HepG2 (cell line): Measurements from ENCODE around the gene HIF3A. TPM values are rescaled to one million over a fixed set of nuclear protein-coding genes. Genes with fewer than 3 reads are reported as not detected.

Source experiments
- ATF1 ChIP-seq: IDR thresholded peaks from 2 replicates; pipeline ENCODE4 v1.6.1; 2016; ENCODE audit warnings: mild to moderate bottlenecking, control low read depth
- EP300 ChIP-seq, 3 experiments: sonication (generic) in 1 of 3; formaldehyde crosslinking in 1 of 3; IDR thresholded peaks; 2 replicates each; pipeline versions ENCODE4 v1.5.1 to v1.6.1; 2011 to 2020; ENCODE audit warnings: low read depth in 2 of 3, low read length in 2 of 3, borderline replicate concordance in 1 of 3, improper control_type of control experiment in 1 of 3, mild to moderate bottlenecking in 1 of 3, missing genetic modification reagents in 1 of 3, moderate library complexity in 1 of 3
- EZH2 ChIP-seq: conservative IDR thresholded peaks from 2 replicates; pipeline ENCODE4 v1.6.1; 2012; ENCODE audit warnings: mild to moderate bottlenecking, low read depth, low read length, moderate library complexity
- HNF1B ChIP-seq: sonication (generic); formaldehyde crosslinking; IDR thresholded peaks from 2 replicates; pipeline ENCODE4 v1.5.1; 2020; ENCODE audit warnings: mild to moderate bottlenecking, moderate library complexity, missing genetic modification reagents
- RFXAP ChIP-seq: sonication (generic); formaldehyde crosslinking; IDR thresholded peaks from 2 replicates; pipeline ENCODE4 v1.4.0; 2020; ENCODE audit warnings: missing genetic modification reagents, borderline replicate concordance
- RNF2 ChIP-seq: fragments of 450-650 bp; conservative IDR thresholded peaks from 2 replicates; pipeline ENCODE4 v1.6.1; 2016; ENCODE audit warnings: low read depth
- SIN3B ChIP-seq: fragments of 150-350 bp; IDR thresholded peaks from 2 replicates; pipeline ENCODE4 v1.6.1; 2014; ENCODE audit warnings: low read length
- SKI ChIP-seq: fragments of 450-650 bp; IDR thresholded peaks from one replicate; pipeline ENCODE4 v1.6.1; 2018; ENCODE audit warnings: mild to moderate bottlenecking; ENCODE audit not compliant: partially characterized antibody
- STAG1 ChIP-seq: sonication (generic); formaldehyde crosslinking; IDR thresholded peaks from 2 replicates; pipeline ENCODE4 v1.4.0; 2020; ENCODE audit warnings: missing genetic modification reagents
- ZNF570 ChIP-seq: sonication (generic); formaldehyde crosslinking; IDR thresholded peaks from 2 replicates; pipeline ENCODE4 v1.4.0; 2020; ENCODE audit warnings: mild to moderate bottlenecking, missing genetic modification reagents, borderline replicate concordance
- polyA plus RNA-seq, 8 experiments: library from polyadenylated mRNA; depleted of rRNA in 3 of 8; stranded (reverse) in 7 of 8; unstranded in 1 of 8; fragments of >200 nt; fragmentation: Illumina TruSeq in 4 of 8; extraction: Trizol in 4 of 8; gene quantifications; 2 replicates each; pipeline versions ENCODE4 v1.2.1 to v1.2.3, GENCODE V29; 2011 to 2016; ENCODE audit warnings: low read depth in 4 of 8, missing spikeins in 1 of 8, mixed read lengths in 1 of 8; ENCODE audit not compliant: insufficient read depth in 1 of 8
- total RNA-seq, 5 experiments: library from RNA; depleted of rRNA; stranded (reverse); fragments of >200 nt; fragmentation: Illumina TruSeq; extraction: Trizol; gene quantifications; 2 replicates each; pipeline ENCODE4 v1.2.3, GENCODE V29; 2016; ENCODE audit warnings: low read depth in 1 of 5
- TF ChIP-seq, protein P1 (sequence below): sonication (generic); formaldehyde crosslinking; IDR thresholded peaks from 2 replicates; pipeline ENCODE4 v1.8.1; 2022; ENCODE audit warnings: low read depth, mild to moderate bottlenecking, missing genetic modification reagents
- TF ChIP-seq, protein P2 (sequence below): IDR thresholded peaks from 2 replicates; pipeline ENCODE4 v1.6.1; 2018; ENCODE audit warnings: missing genetic modification reagents
- TF ChIP-seq, protein P3 (sequence below): sonication (generic); formaldehyde crosslinking; IDR thresholded peaks from 2 replicates; pipeline ENCODE4 v1.8.0; 2022; ENCODE audit warnings: missing genetic modification reagents, mild to moderate bottlenecking, moderate library complexity, borderline replicate concordance
- TF ChIP-seq, protein P4 (sequence below): sonication (generic); formaldehyde crosslinking; IDR thresholded peaks from 2 replicates; pipeline ENCODE4 v1.5.1; 2020; ENCODE audit warnings: missing genetic modification reagents, mild to moderate bottlenecking, borderline replicate concordance
- TF ChIP-seq, protein P5 (sequence below): IDR thresholded peaks from 2 replicates; pipeline ENCODE4 v1.6.1; 2016; ENCODE audit warnings: low read depth, control low read depth

Gene HIF3A
- total and polyA plus RNA-seq, 2 of the 13 experiments (the other 11 are each of a cell fraction or from before 2014, with no cell fraction given), result 0.09 to 0.22 TPM

GRCh38 chr19:46355234-46356148 is 58.6 kb downstream of the HIF3A start (continued):
- TF ChIP-seq, protein P1, sequence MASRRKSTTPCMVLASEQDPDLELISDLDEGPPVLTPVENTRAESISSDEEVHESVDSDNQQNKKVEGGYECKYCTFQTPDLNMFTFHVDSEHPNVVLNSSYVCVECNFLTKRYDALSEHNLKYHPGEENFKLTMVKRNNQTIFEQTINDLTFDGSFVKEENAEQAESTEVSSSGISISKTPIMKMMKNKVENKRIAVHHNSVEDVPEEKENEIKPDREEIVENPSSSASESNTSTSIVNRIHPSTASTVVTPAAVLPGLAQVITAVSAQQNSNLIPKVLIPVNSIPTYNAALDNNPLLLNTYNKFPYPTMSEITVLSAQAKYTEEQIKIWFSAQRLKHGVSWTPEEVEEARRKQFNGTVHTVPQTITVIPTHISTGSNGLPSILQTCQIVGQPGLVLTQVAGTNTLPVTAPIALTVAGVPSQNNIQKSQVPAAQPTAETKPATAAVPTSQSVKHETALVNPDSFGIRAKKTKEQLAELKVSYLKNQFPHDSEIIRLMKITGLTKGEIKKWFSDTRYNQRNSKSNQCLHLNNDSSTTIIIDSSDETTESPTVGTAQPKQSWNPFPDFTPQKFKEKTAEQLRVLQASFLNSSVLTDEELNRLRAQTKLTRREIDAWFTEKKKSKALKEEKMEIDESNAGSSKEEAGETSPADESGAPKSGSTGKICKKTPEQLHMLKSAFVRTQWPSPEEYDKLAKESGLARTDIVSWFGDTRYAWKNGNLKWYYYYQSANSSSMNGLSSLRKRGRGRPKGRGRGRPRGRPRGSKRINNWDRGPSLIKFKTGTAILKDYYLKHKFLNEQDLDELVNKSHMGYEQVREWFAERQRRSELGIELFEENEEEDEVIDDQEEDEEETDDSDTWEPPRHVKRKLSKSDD (CRISPR knock-in tag), result no peak
- TF ChIP-seq, protein P2, sequence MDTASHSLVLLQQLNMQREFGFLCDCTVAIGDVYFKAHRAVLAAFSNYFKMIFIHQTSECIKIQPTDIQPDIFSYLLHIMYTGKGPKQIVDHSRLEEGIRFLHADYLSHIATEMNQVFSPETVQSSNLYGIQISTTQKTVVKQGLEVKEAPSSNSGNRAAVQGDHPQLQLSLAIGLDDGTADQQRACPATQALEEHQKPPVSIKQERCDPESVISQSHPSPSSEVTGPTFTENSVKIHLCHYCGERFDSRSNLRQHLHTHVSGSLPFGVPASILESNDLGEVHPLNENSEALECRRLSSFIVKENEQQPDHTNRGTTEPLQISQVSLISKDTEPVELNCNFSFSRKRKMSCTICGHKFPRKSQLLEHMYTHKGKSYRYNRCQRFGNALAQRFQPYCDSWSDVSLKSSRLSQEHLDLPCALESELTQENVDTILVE (CRISPR knock-in tag), result no peak
- TF ChIP-seq STAG1 (CRISPR knock-in tag) (no peak), ATF1 (CRISPR knock-in tag) (no peak), SIN3B (no peak), RNF2 (no peak), HNF1B (peak; percentile 84; the same call in 1 of the 2 replicates), ZNF570 (CRISPR knock-in tag) (no peak), EP300 (IDR thresholded peaks at IDR 0.05; ENCODE audit: low read depth in 2 of 2, low read length in 2 of 2) (0 out of 4 replicates have a peak, but pooled peaks of 1 of the 2 experiments have one; percentile 31), EP300 (CRISPR knock-in tag; IDR thresholded peaks at IDR 0.05; ENCODE audit: borderline replicate concordance) (no peak), RFXAP (CRISPR knock-in tag) (no peak), EZH2 (no peak), SKI (no peak)
- TF ChIP-seq, protein P3, sequence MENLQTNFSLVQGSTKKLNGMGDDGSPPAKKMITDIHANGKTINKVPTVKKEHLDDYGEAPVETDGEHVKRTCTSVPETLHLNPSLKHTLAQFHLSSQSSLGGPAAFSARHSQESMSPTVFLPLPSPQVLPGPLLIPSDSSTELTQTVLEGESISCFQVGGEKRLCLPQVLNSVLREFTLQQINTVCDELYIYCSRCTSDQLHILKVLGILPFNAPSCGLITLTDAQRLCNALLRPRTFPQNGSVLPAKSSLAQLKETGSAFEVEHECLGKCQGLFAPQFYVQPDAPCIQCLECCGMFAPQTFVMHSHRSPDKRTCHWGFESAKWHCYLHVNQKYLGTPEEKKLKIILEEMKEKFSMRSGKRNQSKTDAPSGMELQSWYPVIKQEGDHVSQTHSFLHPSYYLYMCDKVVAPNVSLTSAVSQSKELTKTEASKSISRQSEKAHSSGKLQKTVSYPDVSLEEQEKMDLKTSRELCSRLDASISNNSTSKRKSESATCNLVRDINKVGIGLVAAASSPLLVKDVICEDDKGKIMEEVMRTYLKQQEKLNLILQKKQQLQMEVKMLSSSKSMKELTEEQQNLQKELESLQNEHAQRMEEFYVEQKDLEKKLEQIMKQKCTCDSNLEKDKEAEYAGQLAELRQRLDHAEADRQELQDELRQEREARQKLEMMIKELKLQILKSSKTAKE (CRISPR knock-in tag), result no peak
- TF ChIP-seq, protein P4, sequence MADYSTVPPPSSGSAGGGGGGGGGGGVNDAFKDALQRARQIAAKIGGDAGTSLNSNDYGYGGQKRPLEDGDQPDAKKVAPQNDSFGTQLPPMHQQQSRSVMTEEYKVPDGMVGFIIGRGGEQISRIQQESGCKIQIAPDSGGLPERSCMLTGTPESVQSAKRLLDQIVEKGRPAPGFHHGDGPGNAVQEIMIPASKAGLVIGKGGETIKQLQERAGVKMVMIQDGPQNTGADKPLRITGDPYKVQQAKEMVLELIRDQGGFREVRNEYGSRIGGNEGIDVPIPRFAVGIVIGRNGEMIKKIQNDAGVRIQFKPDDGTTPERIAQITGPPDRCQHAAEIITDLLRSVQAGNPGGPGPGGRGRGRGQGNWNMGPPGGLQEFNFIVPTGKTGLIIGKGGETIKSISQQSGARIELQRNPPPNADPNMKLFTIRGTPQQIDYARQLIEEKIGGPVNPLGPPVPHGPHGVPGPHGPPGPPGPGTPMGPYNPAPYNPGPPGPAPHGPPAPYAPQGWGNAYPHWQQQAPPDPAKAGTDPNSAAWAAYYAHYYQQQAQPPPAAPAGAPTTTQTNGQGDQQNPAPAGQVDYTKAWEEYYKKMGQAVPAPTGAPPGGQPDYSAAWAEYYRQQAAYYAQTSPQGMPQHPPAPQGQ (CRISPR knock-in tag), result no peak
- TF ChIP-seq, protein P5, sequence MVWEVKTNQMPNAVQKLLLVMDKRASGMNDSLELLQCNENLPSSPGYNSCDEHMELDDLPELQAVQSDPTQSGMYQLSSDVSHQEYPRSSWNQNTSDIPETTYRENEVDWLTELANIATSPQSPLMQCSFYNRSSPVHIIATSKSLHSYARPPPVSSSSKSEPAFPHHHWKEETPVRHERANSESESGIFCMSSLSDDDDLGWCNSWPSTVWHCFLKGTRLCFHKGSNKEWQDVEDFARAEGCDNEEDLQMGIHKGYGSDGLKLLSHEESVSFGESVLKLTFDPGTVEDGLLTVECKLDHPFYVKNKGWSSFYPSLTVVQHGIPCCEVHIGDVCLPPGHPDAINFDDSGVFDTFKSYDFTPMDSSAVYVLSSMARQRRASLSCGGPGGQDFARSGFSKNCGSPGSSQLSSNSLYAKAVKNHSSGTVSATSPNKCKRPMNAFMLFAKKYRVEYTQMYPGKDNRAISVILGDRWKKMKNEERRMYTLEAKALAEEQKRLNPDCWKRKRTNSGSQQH (CRISPR knock-in tag), result no peak
